ENCODE results near the gene LYSMD1. TPM values are rescaled to one million over a fixed set of nuclear protein-coding genes. Genes with fewer than 3 reads are reported as not detected.

The LYSMD1 gene
- polyA plus RNA-seq, 1 of the 3 experiments (the other 2 are of a cell fraction): 4.5 TPM

DNA sequence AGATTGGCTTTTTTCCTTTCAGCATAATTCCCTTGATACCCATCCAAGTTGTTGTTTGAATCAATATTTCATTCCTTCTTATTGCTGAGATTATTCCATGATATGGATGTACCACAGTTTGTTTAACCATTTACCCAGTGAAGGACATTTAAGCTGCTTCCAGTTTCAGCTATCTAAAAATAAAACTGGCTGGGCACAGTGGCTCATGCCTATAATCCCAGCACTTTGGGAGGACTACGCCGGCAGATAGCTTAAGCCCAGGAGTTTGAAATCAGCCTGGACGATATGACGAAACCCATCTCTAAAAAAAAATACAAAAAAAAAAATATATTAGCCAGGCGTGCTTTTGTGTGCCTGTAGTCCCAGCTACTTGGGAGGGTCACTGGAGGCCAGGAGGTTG is 51.8 kb downstream of the LYSMD1 start:
- no peak overlapping the region for H3K4me3 ChIP-seq (ENCODE audit: low read depth in 2 of 2, low read length in 1 of 2)
- no peaks in the 10 kb centered on the region for H3K9me3 ChIP-seq
- no peak overlapping the region for H2AFZ ChIP-seq (ENCODE audit: low read depth)
- H3K27ac ChIP-seq (ENCODE audit: low read depth in 2 of 2, low read length in 1 of 2): no peak overlapping the region
- no peak overlapping the region for H3K9ac ChIP-seq
- H3K4me1 ChIP-seq (ENCODE audit: control insufficient read depth in 1 of 2, insufficient read depth in 2 of 2, low read depth in 1 of 2, low read length in 1 of 2): no peaks in the 10 kb centered on the region
- no peaks in the 10 kb centered on the region for H3K9me2 ChIP-seq
- no peaks in the 10 kb centered on the region for H3K79me2 ChIP-seq (ENCODE audit: insufficient read depth)
- no peak for DNase-seq
- no peaks in the 10 kb centered on the region for H3K27me3 ChIP-seq (ENCODE audit: insufficient read depth)
- ChIA-PET POLR2A (no interaction called here), CTCF (interaction anchor here (0.7 to 3.9 kb wide), 2 partner anchors 12 to 14 kb away, joined by 3 to 20 read pairs; no protein-coding TSS in a partner anchor)
- no peaks in the 10 kb centered on the region for H3F3A ChIP-seq (replicated peaks; ENCODE audit: insufficient read depth)
- no peak overlapping the region for H3K4me2 ChIP-seq
- H3K36me3 ChIP-seq (replicated peaks in 1 of 2; ENCODE audit: control insufficient read depth in 1 of 2, insufficient read depth in 2 of 2, low read length in 1 of 2): no peaks in the 10 kb centered on the region
- 94% methylated on average over 5 of the region's 5 CpGs for WGBS (ENCODE audit: low lambda C conversion rate)
- TF ChIP-seq NFIC (IDR thresholded peaks at IDR 0.05; ENCODE audit: borderline replicate concordance): no peak
- TF ChIP-seq YY1 (IDR thresholded peaks at IDR 0.05; ENCODE audit: low read depth): no peak
- no peak for TF ChIP-seq FOSL2 (IDR thresholded peaks at IDR 0.05; ENCODE audit: borderline replicate concordance, low read depth)
- TF ChIP-seq, protein P1, sequence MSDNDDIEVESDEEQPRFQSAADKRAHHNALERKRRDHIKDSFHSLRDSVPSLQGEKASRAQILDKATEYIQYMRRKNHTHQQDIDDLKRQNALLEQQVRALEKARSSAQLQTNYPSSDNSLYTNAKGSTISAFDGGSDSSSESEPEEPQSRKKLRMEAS (IDR thresholded peaks at IDR 0.05; ENCODE audit: low read depth): no peak
- no peak for TF ChIP-seq SIN3A (IDR thresholded peaks at IDR 0.05; ENCODE audit: borderline replicate concordance, low read depth, low read length)
- TF ChIP-seq GATA2 (CRISPR knock-in tag; IDR thresholded peaks at IDR 0.05): no peak
- TF ChIP-seq EP300 (IDR thresholded peaks at IDR 0.05; ENCODE audit: borderline replicate concordance in 1 of 2, low read depth in 1 of 2, low read length in 1 of 2): no peak
- H4K20me1 ChIP-seq (ENCODE audit: insufficient read depth): no peaks in the 10 kb centered on the region

Other genes with a start within 250 kb of the LYSMD1 start
- 29.9 and 43.0 TPM in 2 replicates for gene SETDB1, start 239.5 kb downstream of the LYSMD1 start, polyA plus RNA-seq (2012; rRNA removed)
- gene CERS2, start 191.1 kb downstream of the LYSMD1 start, polyA plus RNA-seq (2012; rRNA removed): 150 and 225 TPM in 2 replicates
- 0.07 and 0.21 TPM in 2 replicates for gene ANXA9, start 183.6 kb downstream of the LYSMD1 start, polyA plus RNA-seq (2012; rRNA removed)
- 6.0 and 6.7 TPM in 2 replicates for gene MINDY1, start 159.0 kb downstream of the LYSMD1 start, polyA plus RNA-seq (2012; rRNA removed)
- 7.3 and 8.2 TPM in 2 replicates for gene PRUNE1, start 157.5 kb downstream of the LYSMD1 start, polyA plus RNA-seq (2012; rRNA removed)
- gene BNIPL, start 129.3 kb downstream of the LYSMD1 start, polyA plus RNA-seq (2012; rRNA removed): 0.12 and 0.16 TPM in 2 replicates
- gene C1orf56, start 118.2 kb downstream of the LYSMD1 start, polyA plus RNA-seq (2012; rRNA removed): 3.0 and 5.5 TPM in 2 replicates
- gene CDC42SE1, start 106.3 kb downstream of the LYSMD1 start, polyA plus RNA-seq (2012; rRNA removed): 47.8 and 65.6 TPM in 2 replicates
- gene MLLT11, start 105.5 kb downstream of the LYSMD1 start, polyA plus RNA-seq (2012; rRNA removed): 26.7 and 33.8 TPM in 2 replicates
- gene GABPB2, start 95.1 kb downstream of the LYSMD1 start, polyA plus RNA-seq (2012; rRNA removed): 2.4 and 3.9 TPM in 2 replicates
- gene SEMA6C, start 19.3 kb downstream of the LYSMD1 start, polyA plus RNA-seq (2012; rRNA removed): 3.1 and 4.0 TPM in 2 replicates
- not detected in 2 replicates for gene TNFAIP8L2, start 9.3 kb downstream of the LYSMD1 start, polyA plus RNA-seq (2012; rRNA removed)
- gene SCNM1, start 242 bp upstream of the LYSMD1 start, polyA plus RNA-seq (2012; rRNA removed): 23.4 and 27.8 TPM in 2 replicates
- gene TMOD4, start 10.1 kb upstream of the LYSMD1 start, polyA plus RNA-seq (2012; rRNA removed): 0.57 and 0.59 TPM in 2 replicates
- gene VPS72, start 24.3 kb upstream of the LYSMD1 start, polyA plus RNA-seq (2012; rRNA removed): 80.2 and 104 TPM in 2 replicates
- gene PIP5K1A, start 32.6 kb upstream of the LYSMD1 start, polyA plus RNA-seq (2012; rRNA removed): 66.0 and 94.1 TPM in 2 replicates
- gene PSMD4, start 88.8 kb upstream of the LYSMD1 start, polyA plus RNA-seq (2012; rRNA removed): 419 and 518 TPM in 2 replicates
- 14.6 and 15.8 TPM in 2 replicates for gene ZNF687, start 116.4 kb upstream of the LYSMD1 start, polyA plus RNA-seq (2012; rRNA removed)
- 62.9 and 76.6 TPM in 2 replicates for gene PI4KB, start 161.5 kb upstream of the LYSMD1 start, polyA plus RNA-seq (2012; rRNA removed)
- 29.1 and 49.0 TPM in 2 replicates for gene RFX5, start 181.3 kb upstream of the LYSMD1 start, polyA plus RNA-seq (2012; rRNA removed)
- gene SELENBP1, start 206.8 kb upstream of the LYSMD1 start, polyA plus RNA-seq (2012; rRNA removed): 0.11 and 0.16 TPM in 2 replicates
- gene PSMB4, start 233.7 kb upstream of the LYSMD1 start, polyA plus RNA-seq (2012; rRNA removed): 716 and 754 TPM in 2 replicates